Astrocyte (in vitro differentiated cells and primary cell): Measurements from ENCODE around the gene NXPH3.

Experiments used
- EZH2 ChIP-seq: IDR thresholded peaks from 2 replicates; pipeline ENCODE4 v1.6.1; 2012; ENCODE audit warnings: mild to moderate bottlenecking, low read length, inconsistent platforms; ENCODE audit not compliant: insufficient read depth
- TF ChIP-seq, protein P1 (sequence below): IDR thresholded peaks from 2 replicates; pipeline ENCODE4 v1.5.1; 2011; ENCODE audit warnings: low read depth, mild to moderate bottlenecking, inconsistent platforms, low read length, moderate library complexity; ENCODE audit not compliant: insufficient read depth

DNA sequence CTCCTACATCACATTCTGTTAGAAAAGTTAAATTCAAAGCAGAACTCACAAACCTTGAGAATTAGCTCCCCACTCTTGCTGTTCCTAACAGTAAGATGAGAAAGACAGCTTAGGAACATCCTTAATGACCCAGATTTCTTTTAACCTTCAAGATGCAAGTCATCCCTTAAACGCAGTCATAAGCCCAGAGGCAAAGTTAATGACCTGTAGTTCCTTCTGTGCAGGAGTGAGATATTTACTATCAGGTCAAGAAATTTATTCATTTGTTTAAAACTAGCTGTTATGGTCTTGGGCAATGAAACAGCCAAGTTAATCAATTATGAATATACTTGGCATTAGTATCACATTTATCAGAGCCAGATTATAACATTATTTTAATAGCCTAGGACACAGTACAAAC is 37.1 kb downstream of the NXPH3 start:
- TF ChIP-seq, protein P1, sequence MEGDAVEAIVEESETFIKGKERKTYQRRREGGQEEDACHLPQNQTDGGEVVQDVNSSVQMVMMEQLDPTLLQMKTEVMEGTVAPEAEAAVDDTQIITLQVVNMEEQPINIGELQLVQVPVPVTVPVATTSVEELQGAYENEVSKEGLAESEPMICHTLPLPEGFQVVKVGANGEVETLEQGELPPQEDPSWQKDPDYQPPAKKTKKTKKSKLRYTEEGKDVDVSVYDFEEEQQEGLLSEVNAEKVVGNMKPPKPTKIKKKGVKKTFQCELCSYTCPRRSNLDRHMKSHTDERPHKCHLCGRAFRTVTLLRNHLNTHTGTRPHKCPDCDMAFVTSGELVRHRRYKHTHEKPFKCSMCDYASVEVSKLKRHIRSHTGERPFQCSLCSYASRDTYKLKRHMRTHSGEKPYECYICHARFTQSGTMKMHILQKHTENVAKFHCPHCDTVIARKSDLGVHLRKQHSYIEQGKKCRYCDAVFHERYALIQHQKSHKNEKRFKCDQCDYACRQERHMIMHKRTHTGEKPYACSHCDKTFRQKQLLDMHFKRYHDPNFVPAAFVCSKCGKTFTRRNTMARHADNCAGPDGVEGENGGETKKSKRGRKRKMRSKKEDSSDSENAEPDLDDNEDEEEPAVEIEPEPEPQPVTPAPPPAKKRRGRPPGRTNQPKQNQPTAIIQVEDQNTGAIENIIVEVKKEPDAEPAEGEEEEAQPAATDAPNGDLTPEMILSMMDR = no peak
- no peak for TF ChIP-seq EZH2
